Ramos (cell line): ENCODE measurements around the gene HLA-DOA.

Source experiments
- in situ Hi-C: fragments of 300-500 bp; cut with MboI; formaldehyde crosslinking; loops from one replicate; pipeline ENCODE4 v1.14.3; 2022; ENCODE audit warnings: low sequenced_read_pairs; ENCODE audit not compliant: unreplicated experiment

The HLA-DOA gene

GRCh38 chr6:32968867-32969684, 40.3 kb downstream of the HLA-DOA start:
- in situ Hi-C loops = no loop called here

- in situ Hi-C loops = no loop called here
Observed at GRCh38 chr6:32968093-32968866, 41.1 kb downstream of the HLA-DOA start, which contains the start of gene BRD2. TSS of gene BRD2 (plus strand) at chr6:32968594. CDS start at chr6:32972899, 4,305 bp downstream.

- in situ Hi-C loops = no loop called here
Observed at GRCh38 chr6:32967151-32968091, 42.0 kb downstream of the HLA-DOA start.

GRCh38 chr6:32964776-32965175, 44.6 kb downstream of the HLA-DOA start:
- in situ Hi-C loops = no loop called here

- in situ Hi-C loops = no loop called here
Observed at GRCh38 chr6:32963866-32964265, 45.5 kb downstream of the HLA-DOA start.

GRCh38 chr6:32962213-32962826, 47.1 kb downstream of the HLA-DOA start:
- in situ Hi-C loops = no loop called here

GRCh38 chr6:32960563-32960962, 48.8 kb downstream of the HLA-DOA start:
- in situ Hi-C loops = no loop called here

- in situ Hi-C loops = no loop called here
Observed at GRCh38 chr6:32956176-32956575, 53.2 kb downstream of the HLA-DOA start.

GRCh38 chr6:32954986-32955802, 54.2 kb downstream of the HLA-DOA start:
- in situ Hi-C loops = no loop called here

- in situ Hi-C loops = no loop called here
Observed at GRCh38 chr6:32954267-32954666, 55.1 kb downstream of the HLA-DOA start.
